ENCODE measurements around the gene TCEAL4.

GRCh38 chrX:103536732-103537131, 48.6 kb upstream of the TCEAL4 start:
- TF ChIP-seq CTCF (IDR thresholded peaks at IDR 0.05) = no peak
- TF ChIP-seq ZC3H11A (IDR thresholded peaks at IDR 0.05) = no peak
- no peak for TF ChIP-seq SMC3 (IDR thresholded peaks at IDR 0.05)
- no peak for TF ChIP-seq BHLHE40 (IDR thresholded peaks at IDR 0.05; ENCODE audit: low read depth, low read length)
- TF ChIP-seq POLR2A (IDR thresholded peaks at IDR 0.05; ENCODE audit: low read length) = no peak
- TF ChIP-seq HMGXB4 (CRISPR knock-in tag; IDR thresholded peaks at IDR 0.05; ENCODE audit: borderline replicate concordance) = no peak
- TF ChIP-seq ZSCAN20 (CRISPR knock-in tag; IDR thresholded peaks at IDR 0.05) = no peak
- TF ChIP-seq CHD2 (IDR thresholded peaks at IDR 0.05; ENCODE audit: low read length, partially characterized antibody) = no peak
- no peak for TF ChIP-seq CEBPB (IDR thresholded peaks at IDR 0.05)
- TF ChIP-seq MAX (IDR thresholded peaks at IDR 0.05) = no peak
- no peak for TF ChIP-seq TP53 (CRISPR knock-in tag; IDR thresholded peaks at IDR 0.05)
